A549 (cell line): ENCODE measurements around the gene TAF4B. TPM values are rescaled to one million over a fixed set of nuclear protein-coding genes. Genes with fewer than 3 reads are reported as not detected.

Source experiments
- ATAC-seq, 2 experiments: fragments of 200-7000 bp in 1 of 2; fragments of >200 bp in 1 of 2; cut with Nextera tagmentation in 1 of 2; cut with Tn5 transposase in 1 of 2; 3 replicates each; pipeline versions ENCODE4 v1.8.0 to v1.9.1; 2018 to 2020; ENCODE audit warnings: mild to moderate bottlenecking in 1 of 2, moderate library complexity in 1 of 2
- CTCF ChIA-PET: fragments of 300-600 bp; sonication (Branson Sonifier 250); formaldehyde crosslinking; extraction: SDS; loops from one replicate; lab custom pipeline; 2021; ENCODE audit warnings: antibody characterized with exemption, inconsistent platforms; lab: Yijun Ruan, JAX
- POLR2A ChIA-PET: fragments of 350-600 bp; formaldehyde crosslinking; extraction: SDS; loops from one replicate; lab custom pipeline; 2021; ENCODE audit warnings: antibody characterized with exemption, inconsistent platforms; lab: Yijun Ruan, JAX
- DNase-seq, 2 experiments: peaks; one replicate each; pipeline versions ENCODE4 v3.0.0 to v3.0.0-alpha.2; 2011 to 2016; ENCODE audit warnings: low read depth in 1 of 2, low spot score in 1 of 2
- FAIRE-seq: peaks from 2 replicates; lab custom pipeline; 2011; peaks lifted over from hg19 to GRCh38; lab: Jason Lieb, UNC
- H3K27ac ChIP-seq, 2 experiments: fragments of >200 bp; sonication (Bioruptor Twin); formaldehyde crosslinking; 3 replicates each; pipeline ENCODE4 v1.5.1; 2016 to 2017
- H3K4me1 ChIP-seq: fragments of >200 bp; sonication (Bioruptor Twin); formaldehyde crosslinking; 3 replicates; pipeline ENCODE4 v1.6.1; 2016
- H3K4me2 ChIP-seq: fragments of >200 bp; sonication (Bioruptor Twin); formaldehyde crosslinking; 3 replicates; pipeline ENCODE4 v1.6.1; 2016
- H3K4me3 ChIP-seq: fragments of >200 bp; sonication (Bioruptor Twin); formaldehyde crosslinking; 3 replicates; pipeline ENCODE4 v1.5.1; 2016
- H3K9me3 ChIP-seq: fragments of >200 bp; sonication (Bioruptor Twin); formaldehyde crosslinking; 3 replicates; pipeline ENCODE4 v1.6.1; 2016
- CBX8 ChIP-seq: fragments of 200-600 bp; sonication (generic); IDR thresholded peaks from 2 replicates; pipeline ENCODE4 v1.6.1; 2016
- CEBPB ChIP-seq, 2 experiments: fragments of >200 bp in 1 of 2; sonication (Bioruptor Twin) in 1 of 2; formaldehyde crosslinking in 1 of 2; IDR thresholded peaks; 2 replicates each; pipeline ENCODE4 v1.6.1; 2012 to 2016
- EP300 ChIP-seq, 2 experiments: fragments of >200 bp; sonication (Bioruptor Twin); formaldehyde crosslinking; IDR thresholded peaks; 2 replicates in 1 of 2; 3 replicates in 1 of 2; pipeline ENCODE4 v1.6.1; 2016 to 2017
- ESRRA ChIP-seq: fragments of 150-350 bp; IDR thresholded peaks from 2 replicates; pipeline ENCODE4 v1.6.1; 2014; ENCODE audit warnings: mild to moderate bottlenecking, low read length, borderline replicate concordance
- FOSB ChIP-seq: fragments of 250-450 bp; sonication (Bioruptor Pico); IDR thresholded peaks from 2 replicates; pipeline ENCODE4 v1.5.0; 2020; ENCODE audit warnings: mild to moderate bottlenecking, moderate library complexity
- FOSL2 ChIP-seq, 2 experiments: fragments of 450-650 bp in 1 of 2; fragments of >200 bp in 1 of 2; sonication (Bioruptor Twin) in 1 of 2; formaldehyde crosslinking; IDR thresholded peaks; 2 replicates each; pipeline versions ENCODE4 v1.5.0 to v1.6.1; 2016 to 2020; ENCODE audit warnings: mild to moderate bottlenecking in 1 of 2, moderate library complexity in 1 of 2
- GATA3 ChIP-seq: IDR thresholded peaks from 2 replicates; pipeline ENCODE4 v1.6.1; 2012; ENCODE audit warnings: borderline replicate concordance
- HOXB5 ChIP-seq: fragments of 250-450 bp; sonication (Bioruptor Pico); IDR thresholded peaks from 2 replicates; pipeline ENCODE4 v1.5.0; 2020; ENCODE audit warnings: mild to moderate bottlenecking, moderate library complexity
- JUN ChIP-seq, 2 experiments: fragments of >200 bp; sonication (Bioruptor Twin); formaldehyde crosslinking; IDR thresholded peaks; 2 replicates in 1 of 2; 3 replicates in 1 of 2; pipeline ENCODE4 v1.6.1; 2016 to 2017
- KDM1A ChIP-seq: fragments of 200-600 bp; sonication (generic); IDR thresholded peaks from 2 replicates; pipeline ENCODE4 v1.6.1; 2016; ENCODE audit warnings: low read depth, mild to moderate bottlenecking
- KDM5A ChIP-seq: fragments of 200-600 bp; sonication (generic); IDR thresholded peaks from 2 replicates; pipeline ENCODE4 v1.6.1; 2016; ENCODE audit warnings: antibody characterized with exemption, mild to moderate bottlenecking
- MAFK ChIP-seq: fragments of 450-650 bp; IDR thresholded peaks from 2 replicates; pipeline ENCODE4 v1.6.1; 2014; ENCODE audit not compliant: partially characterized antibody
- MYC ChIP-seq: IDR thresholded peaks from 2 replicates; pipeline ENCODE4 v1.6.1; 2012; ENCODE audit warnings: mild to moderate bottlenecking, inconsistent platforms, low read length, improper control_type of control experiment, borderline replicate concordance
- NFE2L2 ChIP-seq: fragments of 150-350 bp; conservative IDR thresholded peaks from 2 replicates; pipeline ENCODE4 v1.6.1; 2014; ENCODE audit warnings: low read length
- NR3C1 ChIP-seq: fragments of >200 bp; sonication (Bioruptor Twin); formaldehyde crosslinking; IDR thresholded peaks from 3 replicates; pipeline ENCODE4 v1.6.1; 2017
- PHF8 ChIP-seq: fragments of 200-600 bp; sonication (generic); IDR thresholded peaks from 2 replicates; pipeline ENCODE4 v1.6.1; 2016; ENCODE audit warnings: low read depth, mild to moderate bottlenecking, antibody characterized with exemption, moderate library complexity, borderline replicate concordance
- POLR2A ChIP-seq: IDR thresholded peaks from 2 replicates; pipeline ENCODE4 v1.6.1; 2012; ENCODE audit warnings: mild to moderate bottlenecking, low read length
- RARB ChIP-seq: fragments of 250-450 bp; sonication (Bioruptor Pico); IDR thresholded peaks from 2 replicates; pipeline ENCODE4 v1.8.0; 2021; ENCODE audit warnings: mild to moderate bottlenecking, moderate library complexity
- RCOR1 ChIP-seq: fragments of 150-350 bp; IDR thresholded peaks from 2 replicates; pipeline ENCODE4 v1.6.1; 2014; ENCODE audit warnings: antibody characterized with exemption, low read length, low read depth
- SMC3 ChIP-seq: fragments of >200 bp; sonication (Bioruptor Twin); formaldehyde crosslinking; IDR thresholded peaks from 3 replicates; pipeline ENCODE4 v1.6.1; 2018; ENCODE audit warnings: inconsistent platforms
- SREBF2 ChIP-seq: fragments of 450-650 bp; IDR thresholded peaks from 2 replicates; pipeline ENCODE4 v1.6.1; 2014; ENCODE audit warnings: mild to moderate bottlenecking, moderate library complexity
- TFCP2L1 ChIP-seq: fragments of 250-450 bp; sonication (Bioruptor Pico); IDR thresholded peaks from 2 replicates; pipeline ENCODE4 v1.5.0; 2021; ENCODE audit warnings: mild to moderate bottlenecking
- ZC3H11A ChIP-seq: fragments of 450-650 bp; IDR thresholded peaks from 2 replicates; pipeline ENCODE4 v1.6.1; 2014; ENCODE audit warnings: antibody characterized with exemption, mild to moderate bottlenecking
- WGBS: methylation state at CpG from one replicate; pipeline ENCODE4 v1.1.6; 2017; ENCODE audit errors: missing lambda C conversion rate; 5-methylcytosine and 5-hydroxymethylcytosine counted together
- polyA plus RNA-seq, 4 experiments: library from polyadenylated mRNA; depleted of rRNA in 3 of 4; stranded (reverse); fragments of >200 nt; fragmentation: RNase III in 1 of 4; extraction: RNeasy Plus Mini Kit Qiagen cat#74134 plus additional on column Dnase treatment in 1 of 4; gene quantifications; 2 replicates in 3 of 4; 3 replicates in 1 of 4; pipeline ENCODE4 v1.2.3, GENCODE V29; 2011 to 2017
- TF ChIP-seq, protein P1 (sequence below): fragments of 200-600 bp; sonication (generic); IDR thresholded peaks from 2 replicates; pipeline ENCODE4 v1.6.1; 2016; ENCODE audit warnings: antibody characterized with exemption, mild to moderate bottlenecking, moderate library complexity
- TF ChIP-seq, protein P2 (sequence below): fragments of >200 bp; sonication (Bioruptor Twin); formaldehyde crosslinking; IDR thresholded peaks from 3 replicates; pipeline ENCODE4 v1.5.1; 2016
- TF ChIP-seq, protein P3 (sequence below): fragments of >200 bp; sonication (Bioruptor Twin); formaldehyde crosslinking; IDR thresholded peaks from 3 replicates; pipeline ENCODE4 v1.6.1; 2016

TAF4B gene
- polyA plus RNA-seq, 2 of the 4 experiments (the other 2 are of a cell fraction) = 2.5 to 5.6 TPM

DNA sequence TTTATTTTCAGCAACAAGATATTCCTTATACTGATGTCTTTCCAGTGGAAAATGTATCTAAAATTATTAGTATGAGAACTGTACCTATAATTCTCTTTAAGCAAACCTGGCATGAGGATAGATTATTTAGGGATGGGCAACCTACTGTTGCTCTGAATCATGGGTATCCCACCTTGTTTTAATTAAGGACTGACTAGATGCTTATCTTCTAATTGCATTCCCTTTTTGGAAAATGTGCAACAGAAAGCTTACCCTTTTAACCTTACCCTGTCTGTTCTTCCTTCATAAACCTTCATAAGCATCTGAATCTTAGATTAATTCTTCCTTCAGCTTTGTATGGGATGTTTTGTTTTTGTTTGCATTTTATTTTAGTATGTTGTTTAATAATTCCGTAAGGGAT lies 110.3 kb downstream of the TAF4B start:
- ATAC-seq (no peak), DNase-seq (no peak)
- no peak overlapping the region for H3K4me3 ChIP-seq
- H3K4me1 ChIP-seq = no peaks in the 10 kb centered on the region
- H3K9me3 ChIP-seq = no peaks in the 10 kb centered on the region
- TF ChIP-seq PHF8 (no peak), CEBPB (IDR thresholded peaks at IDR 0.05) (no peak), EP300 (IDR thresholded peaks at IDR 0.05) (no peak), CBX8 (no peak), JUN (IDR thresholded peaks at IDR 0.05) (no peak), FOSB (CRISPR knock-in tag) (no peak), POLR2A (no peak), FOSL2 (IDR thresholded peaks at IDR 0.05) (no peak), FOSL2 (CRISPR knock-in tag; IDR thresholded peaks at IDR 0.05) (no peak), NR3C1 (no peak), SMC3 (no peak), ZC3H11A (no peak)
- TF ChIP-seq, protein P1, sequence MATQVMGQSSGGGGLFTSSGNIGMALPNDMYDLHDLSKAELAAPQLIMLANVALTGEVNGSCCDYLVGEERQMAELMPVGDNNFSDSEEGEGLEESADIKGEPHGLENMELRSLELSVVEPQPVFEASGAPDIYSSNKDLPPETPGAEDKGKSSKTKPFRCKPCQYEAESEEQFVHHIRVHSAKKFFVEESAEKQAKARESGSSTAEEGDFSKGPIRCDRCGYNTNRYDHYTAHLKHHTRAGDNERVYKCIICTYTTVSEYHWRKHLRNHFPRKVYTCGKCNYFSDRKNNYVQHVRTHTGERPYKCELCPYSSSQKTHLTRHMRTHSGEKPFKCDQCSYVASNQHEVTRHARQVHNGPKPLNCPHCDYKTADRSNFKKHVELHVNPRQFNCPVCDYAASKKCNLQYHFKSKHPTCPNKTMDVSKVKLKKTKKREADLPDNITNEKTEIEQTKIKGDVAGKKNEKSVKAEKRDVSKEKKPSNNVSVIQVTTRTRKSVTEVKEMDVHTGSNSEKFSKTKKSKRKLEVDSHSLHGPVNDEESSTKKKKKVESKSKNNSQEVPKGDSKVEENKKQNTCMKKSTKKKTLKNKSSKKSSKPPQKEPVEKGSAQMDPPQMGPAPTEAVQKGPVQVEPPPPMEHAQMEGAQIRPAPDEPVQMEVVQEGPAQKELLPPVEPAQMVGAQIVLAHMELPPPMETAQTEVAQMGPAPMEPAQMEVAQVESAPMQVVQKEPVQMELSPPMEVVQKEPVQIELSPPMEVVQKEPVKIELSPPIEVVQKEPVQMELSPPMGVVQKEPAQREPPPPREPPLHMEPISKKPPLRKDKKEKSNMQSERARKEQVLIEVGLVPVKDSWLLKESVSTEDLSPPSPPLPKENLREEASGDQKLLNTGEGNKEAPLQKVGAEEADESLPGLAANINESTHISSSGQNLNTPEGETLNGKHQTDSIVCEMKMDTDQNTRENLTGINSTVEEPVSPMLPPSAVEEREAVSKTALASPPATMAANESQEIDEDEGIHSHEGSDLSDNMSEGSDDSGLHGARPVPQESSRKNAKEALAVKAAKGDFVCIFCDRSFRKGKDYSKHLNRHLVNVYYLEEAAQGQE = no peak
- TF ChIP-seq, all 56 proteins: peak for 0
- no peak overlapping the region for H3K4me2 ChIP-seq
- ChIA-PET CTCF (no interaction called here), POLR2A (no interaction called here)
- FAIRE-seq = no peak
- no peak overlapping the region for H3K27ac ChIP-seq
- 88% methylated on average over 1 of the region's 1 CpG for WGBS

DNA sequence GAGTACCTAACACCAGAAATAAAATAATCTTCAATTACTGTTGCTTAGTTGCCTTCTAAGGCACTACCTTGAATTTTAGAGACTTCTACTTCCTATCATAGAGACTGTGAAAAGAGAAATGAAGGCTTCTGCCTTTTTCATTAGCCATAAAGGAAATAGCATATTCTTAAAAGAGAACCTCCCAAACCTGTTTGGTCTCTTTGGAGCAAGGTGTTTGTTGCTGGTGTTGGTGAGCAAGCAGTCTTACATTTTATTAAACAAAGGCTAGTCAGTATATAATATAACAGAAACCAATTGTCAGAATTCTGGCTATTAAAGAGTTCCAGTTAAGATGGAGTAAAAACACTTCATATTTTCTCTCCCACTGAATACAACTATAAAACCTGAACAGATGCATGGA lies 116.4 kb downstream of the TAF4B start:
- ChIA-PET POLR2A (no interaction called here), CTCF (no interaction called here)
- Histone ChIP-seq H3K27ac (no peak overlapping the region), H3K4me1 (no peaks in the 10 kb centered on the region), H3K4me2 (no peak overlapping the region), H3K4me3 (no peak overlapping the region), H3K9me3 (peaks cover 10% of the 10 kb centered on the region; the same call in 2 of the 3 replicates)
- TF ChIP-seq FOSL2 (IDR thresholded peaks at IDR 0.05) (no peak), FOSL2 (CRISPR knock-in tag; IDR thresholded peaks at IDR 0.05) (no peak), POLR2A (no peak), ESRRA (no peak), PHF8 (no peak), MYC (no peak), ZC3H11A (no peak), NFE2L2 (no peak), RCOR1 (no peak)
- FAIRE-seq = no peak
- DNase-seq = no peak
- ATAC-seq = no peak

DNA sequence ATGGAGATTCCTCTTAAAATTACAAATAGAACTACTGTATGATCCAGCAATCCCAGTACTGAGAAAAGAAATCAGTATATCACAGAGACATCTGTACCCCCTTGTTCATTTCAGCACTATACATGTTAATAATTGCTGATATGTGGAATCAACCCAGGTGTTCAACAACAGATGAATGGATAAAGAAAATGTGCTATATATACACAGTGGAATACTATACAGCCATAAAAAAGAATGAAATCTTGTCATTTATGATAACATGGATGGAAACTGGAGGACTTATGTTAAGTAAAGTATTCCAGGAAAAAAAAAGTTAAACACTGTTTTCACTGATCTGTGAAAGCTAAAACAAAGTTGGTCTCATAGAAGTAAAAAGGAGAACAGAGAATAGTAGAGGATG lies 124.7 kb downstream of the TAF4B start:
- Histone ChIP-seq H3K27ac (no peak overlapping the region), H3K4me2 (no peak overlapping the region), H3K9me3 (peaks cover 8% of the 10 kb centered on the region; the same call in 2 of the 3 replicates), H3K4me1 (no peaks in the 10 kb centered on the region), H3K4me3 (no peak overlapping the region)
- no peak for DNase-seq
- POLR2A ChIA-PET = no interaction called here
- no peak for ATAC-seq
- CTCF ChIA-PET = no interaction called here
- no peak for FAIRE-seq
- TF ChIP-seq RARB (CRISPR knock-in tag) = no peak
- TF ChIP-seq, protein P2, sequence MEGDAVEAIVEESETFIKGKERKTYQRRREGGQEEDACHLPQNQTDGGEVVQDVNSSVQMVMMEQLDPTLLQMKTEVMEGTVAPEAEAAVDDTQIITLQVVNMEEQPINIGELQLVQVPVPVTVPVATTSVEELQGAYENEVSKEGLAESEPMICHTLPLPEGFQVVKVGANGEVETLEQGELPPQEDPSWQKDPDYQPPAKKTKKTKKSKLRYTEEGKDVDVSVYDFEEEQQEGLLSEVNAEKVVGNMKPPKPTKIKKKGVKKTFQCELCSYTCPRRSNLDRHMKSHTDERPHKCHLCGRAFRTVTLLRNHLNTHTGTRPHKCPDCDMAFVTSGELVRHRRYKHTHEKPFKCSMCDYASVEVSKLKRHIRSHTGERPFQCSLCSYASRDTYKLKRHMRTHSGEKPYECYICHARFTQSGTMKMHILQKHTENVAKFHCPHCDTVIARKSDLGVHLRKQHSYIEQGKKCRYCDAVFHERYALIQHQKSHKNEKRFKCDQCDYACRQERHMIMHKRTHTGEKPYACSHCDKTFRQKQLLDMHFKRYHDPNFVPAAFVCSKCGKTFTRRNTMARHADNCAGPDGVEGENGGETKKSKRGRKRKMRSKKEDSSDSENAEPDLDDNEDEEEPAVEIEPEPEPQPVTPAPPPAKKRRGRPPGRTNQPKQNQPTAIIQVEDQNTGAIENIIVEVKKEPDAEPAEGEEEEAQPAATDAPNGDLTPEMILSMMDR = no peak
- no peak for TF ChIP-seq KDM1A
- TF ChIP-seq, protein P1 = no peak
- no peak for TF ChIP-seq SMC3
- no peak for TF ChIP-seq HOXB5 (CRISPR knock-in tag)
- no peak for TF ChIP-seq SREBF2
- no peak for TF ChIP-seq POLR2A
- TF ChIP-seq MYC = no peak
- TF ChIP-seq, protein P3, sequence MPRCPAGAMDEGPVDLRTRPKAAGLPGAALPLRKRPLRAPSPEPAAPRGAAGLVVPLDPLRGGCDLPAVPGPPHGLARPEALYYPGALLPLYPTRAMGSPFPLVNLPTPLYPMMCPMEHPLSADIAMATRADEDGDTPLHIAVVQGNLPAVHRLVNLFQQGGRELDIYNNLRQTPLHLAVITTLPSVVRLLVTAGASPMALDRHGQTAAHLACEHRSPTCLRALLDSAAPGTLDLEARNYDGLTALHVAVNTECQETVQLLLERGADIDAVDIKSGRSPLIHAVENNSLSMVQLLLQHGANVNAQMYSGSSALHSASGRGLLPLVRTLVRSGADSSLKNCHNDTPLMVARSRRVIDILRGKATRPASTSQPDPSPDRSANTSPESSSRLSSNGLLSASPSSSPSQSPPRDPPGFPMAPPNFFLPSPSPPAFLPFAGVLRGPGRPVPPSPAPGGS = no peak
- TF ChIP-seq MAFK = no peak
- no peak for TF ChIP-seq FOSB (CRISPR knock-in tag)
- no peak for TF ChIP-seq NR3C1
- TF ChIP-seq KDM5A = no peak
- no peak for TF ChIP-seq TFCP2L1 (CRISPR knock-in tag)
- no peak for TF ChIP-seq GATA3
